ENCODE measurements around the gene PLA2G4A.

The PLA2G4A gene

GRCh38 chr1:186828611-186829454 is at the start of gene PLA2G4A:
Gene PLA2G4A (plus strand): TSS chr1:186828949. CDS start chr1:186854355, 25,406 bp downstream.
- no peak for FAIRE-seq
- peak; percentile 10 for DNase-seq (ENCODE audit: insufficient read length, low spot score)

DNA sequence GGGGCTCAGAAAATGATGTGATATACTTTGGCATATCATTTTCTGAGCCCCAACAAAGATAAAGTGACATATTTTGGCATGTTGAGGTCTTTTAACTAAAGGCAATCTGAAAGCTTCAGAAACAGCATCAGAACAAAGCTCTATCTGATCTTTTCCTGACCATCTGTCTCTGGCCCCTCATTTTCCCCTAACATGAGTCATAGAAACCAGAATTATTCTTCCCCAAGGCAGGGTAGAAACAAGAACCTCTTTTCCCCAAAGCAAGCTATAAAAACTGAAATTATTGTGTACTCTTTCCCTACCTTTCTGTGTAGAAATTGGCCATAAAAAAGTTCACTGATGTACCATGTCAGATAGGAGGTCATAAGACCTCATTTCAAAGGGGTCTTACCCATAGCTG is 48.7 kb upstream of the PLA2G4A start:
- FAIRE-seq (no peak), DNase-seq (ENCODE audit: insufficient read length, low spot score) (no peak)

- DNase-seq (ENCODE audit: insufficient read length, low spot score) = no peak
- FAIRE-seq = no peak
Measured at GRCh38 chr1:186781730-186782129, 47.0 kb upstream of the PLA2G4A start.

- no peak for DNase-seq (ENCODE audit: insufficient read length, low spot score)
- FAIRE-seq = peak; percentile 48
Measured at GRCh38 chr1:186782791-186783190, 46.0 kb upstream of the PLA2G4A start.

DNA sequence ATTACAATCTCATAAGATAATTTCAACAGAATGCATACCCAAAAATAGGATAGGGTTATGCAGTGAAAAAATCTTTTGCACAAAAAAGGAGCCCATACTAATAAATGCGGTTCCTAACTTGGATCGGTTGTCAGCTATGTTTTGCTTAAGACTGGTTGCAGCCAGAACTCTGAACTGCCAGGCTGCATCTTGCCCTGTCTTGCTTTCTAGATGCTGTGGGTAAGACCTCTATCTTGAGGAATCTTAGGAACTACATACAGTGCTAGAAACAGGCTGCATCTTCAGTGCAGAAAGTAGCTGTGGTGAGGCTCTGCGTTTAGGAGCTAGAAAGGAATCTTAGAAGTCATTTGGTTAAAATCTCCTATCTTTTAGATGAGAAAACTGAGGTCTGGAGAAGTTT is 45.6 kb upstream of the PLA2G4A start:
- no peak for FAIRE-seq

GRCh38 chr1:186785503-186785902 is 43.2 kb upstream of the PLA2G4A start:
- FAIRE-seq (no peak), DNase-seq (ENCODE audit: insufficient read length, low spot score) (no peak)

More for the DNA sequence above, 45.6 kb upstream of the PLA2G4A start:
- DNase-seq (ENCODE audit: insufficient read length, low spot score) = no peak

GRCh38 chr1:186790101-186790500 is 38.6 kb upstream of the PLA2G4A start:
- FAIRE-seq (no peak), DNase-seq (ENCODE audit: insufficient read length, low spot score) (no peak)

DNA sequence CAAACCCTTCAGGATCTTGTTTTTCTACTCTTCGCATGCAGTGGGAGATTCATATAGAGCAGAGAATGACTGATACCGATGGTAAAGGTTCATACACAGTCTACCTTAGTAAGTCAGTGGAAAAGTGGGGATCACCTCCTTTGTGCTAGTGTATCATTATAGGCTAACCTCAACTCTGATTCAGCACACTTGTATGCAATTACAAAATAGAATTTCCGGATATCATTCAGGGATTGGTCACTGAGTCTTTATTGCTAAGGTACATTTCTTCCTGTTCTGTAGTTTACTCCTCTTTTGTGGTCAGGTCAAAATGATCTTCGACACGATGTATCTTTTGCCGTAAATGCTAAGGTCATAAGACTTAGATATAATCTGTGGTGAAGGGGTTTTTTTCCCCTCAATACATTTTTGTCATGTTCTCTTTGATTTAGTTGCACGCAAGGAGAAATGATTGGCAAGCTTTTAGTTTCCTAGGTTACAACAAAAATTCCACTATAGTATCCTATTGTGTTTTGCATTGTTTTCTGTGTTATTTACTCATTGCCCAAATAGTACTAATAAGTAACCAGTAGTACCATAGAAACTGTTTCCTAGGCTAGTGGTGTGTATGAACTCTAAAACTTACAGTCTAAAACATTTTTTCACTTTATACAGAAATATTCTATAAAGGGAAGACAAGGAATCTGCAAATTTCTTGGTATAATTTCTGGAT is 35.7 kb upstream of the PLA2G4A start:
- DNase-seq (ENCODE audit: insufficient read length, low spot score) (peak; percentile 2), FAIRE-seq (no peak)

GRCh38 chr1:186793582-186793927 is 35.2 kb upstream of the PLA2G4A start:
- no peak for DNase-seq (ENCODE audit: insufficient read length, low spot score)
- no peak for FAIRE-seq

GRCh38 chr1:186798960-186799688 is 29.6 kb upstream of the PLA2G4A start:
- DNase-seq (ENCODE audit: insufficient read length, low spot score) (no peak), FAIRE-seq (no peak)

DNA sequence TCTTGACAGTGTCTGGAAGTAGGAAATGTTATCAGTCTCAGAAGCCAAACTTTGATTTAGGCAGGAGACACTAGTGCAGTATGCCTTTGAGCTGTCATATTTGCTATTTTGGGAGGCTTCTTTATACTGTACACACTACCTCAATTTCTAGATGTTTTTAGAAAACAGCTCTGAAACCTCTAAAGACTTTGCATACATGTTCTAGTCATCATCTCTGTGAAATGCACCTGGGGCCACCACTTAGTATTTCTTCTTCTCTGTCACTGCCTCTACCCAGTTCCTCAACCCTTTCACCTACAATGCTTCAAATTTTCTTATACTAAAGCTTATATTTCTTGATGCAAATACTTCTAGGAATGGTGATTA is 29.1 kb upstream of the PLA2G4A start:
- FAIRE-seq = no peak
- DNase-seq (ENCODE audit: insufficient read length, low spot score) = no peak

- DNase-seq (ENCODE audit: insufficient read length, low spot score) = no peak
- no peak for FAIRE-seq
Measured at GRCh38 chr1:186802388-186802787, 26.4 kb upstream of the PLA2G4A start.

GRCh38 chr1:186804679-186805078 is 24.1 kb upstream of the PLA2G4A start:
- DNase-seq (ENCODE audit: insufficient read length, low spot score) (no peak), FAIRE-seq (no peak)

GRCh38 chr1:186806477-186806876 is 22.3 kb upstream of the PLA2G4A start:
- DNase-seq (ENCODE audit: insufficient read length, low spot score) (no peak), FAIRE-seq (no peak)

DNA sequence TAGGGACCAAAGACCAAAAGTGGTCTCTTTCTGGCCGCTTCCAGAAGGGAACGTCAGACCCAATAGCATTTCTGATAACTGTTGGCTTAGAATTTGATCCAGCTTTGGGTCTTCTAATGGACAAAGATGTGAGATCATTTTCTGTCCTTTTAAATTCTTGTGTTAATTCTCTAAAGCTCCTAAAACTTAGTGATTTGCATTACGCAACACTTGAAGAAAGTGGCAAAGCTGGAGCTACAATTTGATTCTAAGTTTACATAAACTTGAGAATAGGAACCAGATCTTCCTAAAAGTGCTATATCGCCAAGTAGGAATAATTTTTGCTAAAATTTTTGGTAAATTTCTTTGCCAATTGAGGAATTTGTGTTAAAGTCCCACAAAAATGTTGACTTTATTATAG is 21.6 kb upstream of the PLA2G4A start:
- FAIRE-seq = no peak
- no peak for DNase-seq (ENCODE audit: insufficient read length, low spot score)

DNA sequence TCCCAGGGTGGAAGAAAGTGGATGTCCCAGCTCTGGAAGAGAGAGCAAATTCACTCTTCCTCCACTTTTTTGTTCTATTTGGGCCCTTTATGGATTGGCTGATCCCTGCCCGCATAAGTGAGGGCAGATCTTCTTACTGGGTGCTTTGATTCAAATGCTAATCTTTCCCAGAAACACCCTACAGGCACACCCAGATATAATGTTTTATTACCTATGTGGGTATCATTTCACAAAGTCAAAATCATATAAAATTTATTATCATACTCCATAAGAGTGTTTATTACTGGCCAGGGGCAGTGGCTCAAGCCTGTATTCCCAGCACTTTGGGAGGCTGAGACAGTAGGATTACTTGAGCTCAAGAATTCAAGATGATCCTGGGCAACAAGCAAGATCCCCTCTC is 16.9 kb upstream of the PLA2G4A start:
- no peak for FAIRE-seq
- no peak for DNase-seq (ENCODE audit: insufficient read length, low spot score)

GRCh38 chr1:186812570-186812969 is 16.2 kb upstream of the PLA2G4A start:
- FAIRE-seq (no peak), DNase-seq (ENCODE audit: insufficient read length, low spot score) (no peak)

GRCh38 chr1:186813420-186813819 is 15.3 kb upstream of the PLA2G4A start:
- FAIRE-seq (no peak), DNase-seq (ENCODE audit: insufficient read length, low spot score) (no peak)

DNA sequence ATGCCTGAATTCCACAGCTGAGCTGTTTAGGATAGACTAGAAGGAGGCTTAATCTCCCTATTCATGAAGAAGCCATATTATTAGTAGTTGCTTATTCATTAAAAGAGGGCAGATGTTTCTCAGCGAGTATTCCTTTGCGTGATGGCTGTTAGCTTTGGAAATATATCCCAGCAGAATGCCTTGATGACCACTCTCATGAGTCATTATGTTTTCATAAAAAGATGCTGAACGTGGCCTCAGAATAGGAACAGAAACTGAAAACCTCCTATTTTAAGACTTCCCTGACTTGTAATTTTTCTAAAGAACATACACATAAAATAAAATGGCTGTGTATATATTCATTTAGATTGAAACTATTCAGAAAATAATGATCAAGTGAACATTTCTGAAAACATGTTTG is 9.6 kb upstream of the PLA2G4A start:
- no peak for DNase-seq (ENCODE audit: insufficient read length, low spot score)
- FAIRE-seq = no peak

DNA sequence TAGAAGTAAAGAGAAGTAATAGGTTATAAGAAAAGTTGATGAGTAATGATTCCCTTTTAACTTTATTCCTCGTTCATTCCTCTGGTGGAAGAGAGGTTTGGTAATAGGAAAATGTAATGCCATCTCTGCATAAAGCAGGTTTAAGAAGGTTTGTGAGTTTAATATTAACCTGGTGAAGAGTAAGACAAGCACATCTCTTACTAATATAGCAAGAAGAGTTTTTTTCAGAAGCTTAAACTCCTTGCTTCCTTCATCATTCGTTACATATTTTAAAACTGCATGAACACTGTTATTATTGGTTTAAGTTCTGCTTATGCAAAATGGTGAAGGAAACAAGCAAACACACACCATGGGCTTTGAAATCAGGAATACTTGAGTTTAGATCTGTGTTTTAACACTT is 9.2 kb upstream of the PLA2G4A start:
- FAIRE-seq = no peak

More for the DNA sequence above, 9.2 kb upstream of the PLA2G4A start:
- no peak for DNase-seq (ENCODE audit: insufficient read length, low spot score)
